HG03139 (cell line): Measurements from ENCODE around the gene STX1A.

Source experiments
- ATAC-seq: cut with Tn5 transposase; IDR thresholded peaks from one replicate; pipeline ENCODE4 v1.9.1; 2021; ENCODE audit not compliant: unreplicated experiment

The STX1A gene

GRCh38 chr7:73718905-73719805, at the start of gene STX1A:
TSS of gene STX1A (minus strand) at chr7:73719669. CDS start at chr7:73719631, 38 bp downstream.
- peak; percentile 42 for ATAC-seq

- no peak for ATAC-seq
Observed at GRCh38 chr7:73768641-73769480, 49.4 kb upstream of the STX1A start.

DNA sequence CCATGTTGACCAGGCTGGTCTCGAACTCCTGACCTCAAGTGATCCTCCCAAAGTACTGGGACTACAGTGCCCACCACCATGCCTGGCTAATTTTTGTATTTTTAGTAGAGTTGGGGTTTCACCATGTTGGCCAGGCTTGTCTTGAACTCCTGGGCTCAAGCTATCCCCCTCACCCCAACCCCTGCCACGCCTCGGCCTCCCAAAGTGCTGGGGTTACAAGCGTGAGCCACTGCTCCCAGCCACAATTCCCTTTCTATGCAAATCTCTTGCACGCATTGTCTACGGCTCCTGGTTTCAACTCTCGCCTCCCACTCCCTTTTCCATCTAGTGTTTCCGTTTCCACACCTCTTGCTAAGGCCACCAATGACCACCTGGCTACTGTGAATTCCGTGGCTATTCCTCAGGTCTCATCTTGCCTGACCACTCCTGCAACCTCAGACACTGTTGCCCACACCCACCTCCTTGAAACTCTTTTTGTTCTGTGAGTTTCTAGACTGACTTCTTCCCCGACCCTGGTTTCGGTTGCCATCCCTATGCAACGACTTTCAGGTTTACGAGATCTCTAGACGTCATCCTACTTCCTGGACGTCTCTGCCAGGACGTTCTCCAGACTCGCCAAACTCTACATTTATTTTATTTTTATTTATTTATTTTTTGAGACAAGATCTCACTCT, 47.2 kb upstream of the STX1A start:
- no peak for ATAC-seq

- no peak for ATAC-seq
Observed at GRCh38 chr7:73762659-73762999, 43.2 kb upstream of the STX1A start.

DNA sequence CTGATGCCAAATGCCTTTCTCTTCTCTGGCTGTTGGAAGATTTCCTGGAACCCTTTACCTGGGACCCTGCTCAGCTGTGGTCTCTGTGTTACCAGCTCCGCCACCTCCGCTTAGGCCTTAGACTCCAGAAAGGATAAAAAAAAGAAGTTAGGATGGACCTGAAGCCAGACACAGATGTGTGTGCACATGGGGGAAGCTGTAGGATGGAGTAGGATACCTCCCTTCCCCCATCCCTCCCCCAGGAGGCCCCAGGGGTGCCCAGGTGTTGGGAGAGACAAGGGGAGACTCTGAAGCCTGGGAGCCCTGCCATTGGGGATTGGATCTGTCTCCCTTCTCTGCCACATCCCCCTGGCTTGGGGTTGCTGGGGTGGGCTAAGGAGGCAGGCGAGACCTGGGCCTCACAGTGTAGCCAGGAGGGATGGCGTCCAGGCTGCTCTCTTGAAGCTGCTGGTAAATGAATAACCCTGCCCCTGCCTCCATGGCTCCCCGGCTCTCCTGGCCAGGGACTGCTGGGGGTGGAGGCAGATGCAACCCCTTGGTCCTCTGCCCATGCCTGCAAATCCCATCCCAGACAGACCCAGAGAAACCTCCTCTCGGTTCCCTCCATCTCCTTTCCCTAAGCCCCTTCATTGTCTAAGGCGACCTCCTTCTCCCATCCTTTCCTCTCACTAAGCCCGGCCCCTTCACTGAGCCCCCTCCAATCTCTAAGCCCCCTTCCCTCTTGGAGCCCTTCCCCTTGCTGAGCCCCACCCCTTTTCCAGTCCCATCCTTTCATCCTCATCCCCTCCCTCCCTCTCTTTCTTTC, 42.6 kb upstream of the STX1A start:
- ATAC-seq: no peak

GRCh38 chr7:73758581-73759138, 39.2 kb upstream of the STX1A start:
- no peak for ATAC-seq

- ATAC-seq: no peak
Observed at GRCh38 chr7:73749931-73750776, 30.7 kb upstream of the STX1A start.

DNA sequence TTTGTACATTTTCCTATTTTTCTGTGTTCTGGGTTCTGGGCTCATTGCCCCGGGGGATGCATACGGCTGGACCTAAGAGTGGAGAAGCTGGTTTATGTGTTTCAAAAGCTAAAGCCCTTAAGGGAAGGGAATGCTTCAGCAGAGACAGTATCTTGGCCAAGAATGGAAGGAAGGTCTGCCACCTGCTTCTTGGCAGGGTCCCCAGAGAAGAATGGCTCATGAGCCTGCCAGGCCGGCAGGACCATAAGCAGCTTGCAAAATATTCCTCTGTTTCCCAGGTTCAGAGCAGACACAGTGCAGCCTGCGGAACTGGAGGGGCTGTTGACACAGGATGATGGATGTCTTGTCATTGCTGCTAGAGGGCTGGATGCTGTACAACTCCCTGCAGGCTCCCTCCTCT, 26.9 kb upstream of the STX1A start:
- no peak for ATAC-seq

- no peak for ATAC-seq
Observed at GRCh38 chr7:73742753-73743641, 23.5 kb upstream of the STX1A start.

- ATAC-seq: no peak
Observed at GRCh38 chr7:73742338-73742752, 22.9 kb upstream of the STX1A start.

- ATAC-seq: no peak
Observed at GRCh38 chr7:73741600-73741999, 22.1 kb upstream of the STX1A start.

DNA sequence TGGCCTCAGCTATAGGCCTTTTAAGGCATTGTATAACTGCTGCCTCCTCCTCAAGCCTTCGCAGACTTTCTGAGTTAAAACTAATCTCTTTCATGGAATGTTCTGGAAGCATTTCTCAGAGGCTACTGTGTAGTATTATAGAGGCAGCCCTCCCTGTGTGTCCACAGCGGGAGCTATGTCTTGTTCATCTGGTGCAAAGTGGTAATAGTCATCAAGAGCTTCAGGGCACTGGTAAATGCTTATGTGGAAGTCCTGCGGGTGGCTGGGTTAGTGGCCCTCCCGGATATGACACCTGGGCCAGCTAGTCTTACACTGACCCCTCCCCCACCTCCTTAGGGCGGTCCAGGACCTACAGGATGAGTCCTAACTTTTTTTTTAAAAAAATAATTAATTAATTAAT, 21.3 kb upstream of the STX1A start:
- ATAC-seq: no peak

GRCh38 chr7:73740212-73740611, 20.7 kb upstream of the STX1A start:
- no peak for ATAC-seq

GRCh38 chr7:73739387-73739767, 19.9 kb upstream of the STX1A start:
- no peak for ATAC-seq

DNA sequence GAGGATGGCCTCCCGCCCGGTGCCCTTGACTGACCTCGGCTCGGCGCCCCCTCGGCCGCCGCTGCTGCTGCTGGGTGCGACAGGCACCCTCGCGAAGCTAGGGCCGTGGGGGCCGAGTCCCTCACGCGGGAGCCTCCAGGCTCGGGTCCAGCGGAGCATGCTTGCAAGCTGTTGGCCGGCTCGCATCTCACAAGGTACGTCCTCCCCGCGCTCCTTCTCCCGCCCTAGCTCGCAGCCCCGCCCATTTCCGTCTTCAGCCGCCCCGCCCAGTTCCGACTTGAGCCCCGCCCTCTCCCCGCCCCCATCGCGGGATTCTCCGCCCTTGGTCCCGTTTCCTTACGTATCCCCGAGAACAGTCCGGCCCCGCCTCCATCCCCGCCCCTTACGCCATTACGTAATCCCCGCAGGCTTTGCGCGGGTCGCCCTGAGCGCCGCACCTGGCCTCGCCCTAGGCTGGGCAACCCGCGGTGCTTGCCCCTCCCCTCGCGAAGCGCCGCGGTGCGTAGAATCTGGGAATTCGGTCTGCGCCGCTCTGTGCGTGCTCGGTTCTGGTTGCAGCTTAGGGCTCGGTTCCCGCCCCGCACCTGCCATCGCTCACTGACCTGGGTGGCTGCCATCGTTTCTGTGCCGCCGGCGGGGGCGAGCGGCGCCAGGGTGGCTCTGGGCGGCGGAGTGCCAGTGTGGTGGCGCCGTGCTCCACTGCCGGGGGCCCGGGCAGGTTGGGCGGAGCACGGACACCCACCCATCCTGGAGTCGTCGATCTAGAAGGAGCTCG, 19.3 kb upstream of the STX1A start, which contains the start of gene ABHD11:
Gene ABHD11, minus strand, starts transcription at position 191 of the 775 bp plus-strand sequence. Its CDS starts 32 bp downstream, at position 159.
- ATAC-seq: peak; percentile 64

- no peak for ATAC-seq
Observed at GRCh38 chr7:73738220-73738611, 18.7 kb upstream of the STX1A start.

DNA sequence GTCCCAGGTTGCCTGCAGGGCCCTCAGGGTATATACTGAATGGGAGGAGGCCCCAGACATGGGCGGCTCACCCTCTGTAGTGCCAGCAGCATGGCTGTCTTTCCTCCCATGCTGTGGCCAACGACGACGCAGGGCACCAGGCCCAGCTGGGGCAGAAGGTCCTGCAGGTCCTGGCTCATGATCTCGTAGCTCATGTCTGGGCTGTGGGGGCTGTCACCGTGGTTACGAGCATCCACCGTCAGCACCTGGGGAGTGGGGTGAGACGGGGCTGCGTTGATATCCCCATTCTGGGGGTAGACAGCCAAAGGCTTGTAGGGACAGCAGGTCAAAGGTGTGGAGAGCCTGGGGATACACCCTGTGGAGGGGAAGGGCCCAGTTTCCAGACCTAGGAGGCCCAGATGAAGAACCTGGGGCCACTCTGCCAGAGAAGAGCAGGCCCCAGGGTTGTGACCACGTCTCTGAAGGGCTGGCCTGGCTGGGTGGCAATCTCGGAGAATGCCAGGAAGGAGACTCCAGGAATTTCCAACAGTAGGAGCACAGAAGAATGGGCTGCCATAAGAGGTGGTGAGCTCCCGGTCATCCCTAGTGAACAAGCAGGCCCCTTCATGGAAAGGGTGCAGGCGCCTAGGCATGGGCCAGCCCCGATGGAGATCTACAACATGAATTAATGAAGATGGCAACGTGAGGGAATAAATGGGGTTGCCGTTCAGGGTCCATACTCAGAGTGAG, 18.2 kb upstream of the STX1A start:
- ATAC-seq: no peak
